SK-N-SH treated with all-trans-retinoic acid at 6 μM for 48 hours (cell line): ENCODE measurements around the gene SPOCD1.

Source experiments
- ATAC-seq: fragments of 200-7000 bp; cut with Tn5 transposase; 3 replicates; pipeline ENCODE4 v1.9.1; 2020; ENCODE audit warnings: mild to moderate bottlenecking, moderate library complexity
- ARNTL ChIP-seq: fragments of 450-650 bp; formaldehyde crosslinking; IDR thresholded peaks from 2 replicates; pipeline ENCODE4 v1.5.0; 2020; ENCODE audit warnings: low read depth, mild to moderate bottlenecking, moderate library complexity, borderline replicate concordance
- BACH2 ChIP-seq: fragments of 250-450 bp; sonication (Bioruptor Pico); IDR thresholded peaks from 2 replicates; pipeline ENCODE4 v1.9.0; 2021; ENCODE audit warnings: mild to moderate bottlenecking, borderline replicate concordance
- CSDC2 ChIP-seq: fragments of 250-450 bp; sonication (Bioruptor Pico); IDR thresholded peaks from 2 replicates; pipeline ENCODE4 v1.5.0; 2020; ENCODE audit warnings: mild to moderate bottlenecking, moderate library complexity
- ESRRG ChIP-seq: fragments of 250-450 bp; sonication (Bioruptor Pico); IDR thresholded peaks from 2 replicates; pipeline ENCODE4 v1.6.1; 2021; ENCODE audit warnings: mild to moderate bottlenecking
- GLIS3 ChIP-seq: fragments of 250-450 bp; sonication (Bioruptor Pico); IDR thresholded peaks from 2 replicates; pipeline ENCODE4 v1.5.0; 2020; ENCODE audit warnings: mild to moderate bottlenecking, moderate library complexity
- ISL1 ChIP-seq: fragments of 250-450 bp; sonication (Bioruptor Pico); IDR thresholded peaks from 2 replicates; pipeline ENCODE4 v2.1.2; 2022; ENCODE audit warnings: mild to moderate bottlenecking, moderate library complexity
- OSR1 ChIP-seq: fragments of 250-450 bp; sonication (Bioruptor Pico); IDR thresholded peaks from 2 replicates; pipeline ENCODE4 v1.8.0; 2022; ENCODE audit warnings: moderate library complexity, mild to moderate bottlenecking, inconsistent platforms
- PPARA ChIP-seq: fragments of 250-450 bp; sonication (Bioruptor Pico); IDR thresholded peaks from 2 replicates; pipeline ENCODE4 v1.5.0; 2020; ENCODE audit warnings: mild to moderate bottlenecking, borderline replicate concordance
- RARB ChIP-seq: fragments of 250-450 bp; sonication (Bioruptor Pico); IDR thresholded peaks from 2 replicates; pipeline ENCODE4 v1.8.0; 2021; ENCODE audit warnings: mild to moderate bottlenecking, moderate library complexity
- SNAI2 ChIP-seq: fragments of 250-450 bp; sonication (Bioruptor Pico); IDR thresholded peaks from 2 replicates; pipeline ENCODE4 v1.5.0; 2020; ENCODE audit warnings: mild to moderate bottlenecking, moderate library complexity
- TCF4 ChIP-seq: fragments of 250-450 bp; sonication (Bioruptor Pico); IDR thresholded peaks from 2 replicates; pipeline ENCODE4 v1.8.0; 2021; ENCODE audit warnings: mild to moderate bottlenecking, moderate library complexity, borderline replicate concordance
- TOX ChIP-seq: fragments of 250-450 bp; sonication (Bioruptor Pico); IDR thresholded peaks from 2 replicates; pipeline ENCODE4 v1.8.0; 2021; ENCODE audit warnings: mild to moderate bottlenecking, moderate library complexity, borderline replicate concordance
- ZC3H10 ChIP-seq: fragments of 250-450 bp; sonication (Bioruptor Pico); IDR thresholded peaks from 2 replicates; pipeline ENCODE4 v1.5.1; 2021; ENCODE audit warnings: mild to moderate bottlenecking, moderate library complexity
- ZFP3 ChIP-seq: fragments of 250-450 bp; sonication (Bioruptor Pico); IDR thresholded peaks from 2 replicates; pipeline ENCODE4 v1.5.0; 2020; ENCODE audit warnings: mild to moderate bottlenecking, moderate library complexity
- ZFP30 ChIP-seq: fragments of 450-650 bp; formaldehyde crosslinking; IDR thresholded peaks from 2 replicates; pipeline ENCODE4 v1.5.0; 2022; ENCODE audit warnings: mild to moderate bottlenecking, moderate library complexity
- ZNF70 ChIP-seq: fragments of 450-650 bp; formaldehyde crosslinking; IDR thresholded peaks from 2 replicates; pipeline ENCODE4 v1.5.0; 2020; ENCODE audit warnings: mild to moderate bottlenecking, moderate library complexity
- ZNF8 ChIP-seq: fragments of 450-650 bp; formaldehyde crosslinking; IDR thresholded peaks from 2 replicates; pipeline ENCODE4 v1.5.0; 2020; ENCODE audit warnings: mild to moderate bottlenecking, moderate library complexity
- TF ChIP-seq, protein P1 (sequence below): fragments of 250-450 bp; sonication (Bioruptor Pico); IDR thresholded peaks from 2 replicates; pipeline ENCODE4 v1.5.1; 2020; ENCODE audit warnings: low read depth, mild to moderate bottlenecking, moderate library complexity
- TF ChIP-seq, protein P2 (sequence below): fragments of 250-450 bp; sonication (Bioruptor Pico); IDR thresholded peaks from 2 replicates; pipeline ENCODE4 v1.5.1; 2021; ENCODE audit warnings: mild to moderate bottlenecking, moderate library complexity
- TF ChIP-seq, protein P3 (sequence below): fragments of 250-450 bp; sonication (Bioruptor Pico); IDR thresholded peaks from 2 replicates; pipeline ENCODE4 v1.8.0; 2020; ENCODE audit warnings: mild to moderate bottlenecking, moderate library complexity, borderline replicate concordance
- TF ChIP-seq, protein P4 (sequence below): fragments of 250-450 bp; sonication (Bioruptor Pico); IDR thresholded peaks from 2 replicates; pipeline ENCODE4 v1.5.0; 2020; ENCODE audit warnings: mild to moderate bottlenecking, moderate library complexity
- TF ChIP-seq, protein P5 (sequence below): fragments of 250-450 bp; sonication (Bioruptor Pico); IDR thresholded peaks from 2 replicates; pipeline ENCODE4 v1.8.0; 2021; ENCODE audit warnings: low read depth, mild to moderate bottlenecking, moderate library complexity, borderline replicate concordance

SPOCD1 gene

DNA sequence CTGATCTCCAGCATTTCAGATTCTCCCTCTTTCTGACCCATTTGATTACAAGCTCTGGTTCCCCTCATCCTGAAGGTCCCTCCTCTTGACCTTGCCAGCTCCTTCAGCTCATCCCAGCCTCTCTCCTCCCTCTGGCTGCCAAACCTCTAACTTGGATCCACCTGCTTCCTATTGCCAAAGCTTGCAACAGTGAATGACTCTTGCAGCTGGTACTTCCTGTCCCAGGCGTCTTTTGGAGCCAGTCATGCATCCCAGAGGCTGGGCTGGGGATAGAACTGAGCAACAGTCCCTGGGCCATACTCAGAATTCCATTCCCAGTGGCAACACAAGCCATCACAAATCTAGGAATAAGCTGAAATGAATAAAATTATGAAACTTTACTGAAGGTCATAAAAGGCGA, 27.7 kb upstream of the SPOCD1 start:
- peak; percentile 71 for ATAC-seq
- TF ChIP-seq SNAI2: no peak
- TF ChIP-seq, protein P1, sequence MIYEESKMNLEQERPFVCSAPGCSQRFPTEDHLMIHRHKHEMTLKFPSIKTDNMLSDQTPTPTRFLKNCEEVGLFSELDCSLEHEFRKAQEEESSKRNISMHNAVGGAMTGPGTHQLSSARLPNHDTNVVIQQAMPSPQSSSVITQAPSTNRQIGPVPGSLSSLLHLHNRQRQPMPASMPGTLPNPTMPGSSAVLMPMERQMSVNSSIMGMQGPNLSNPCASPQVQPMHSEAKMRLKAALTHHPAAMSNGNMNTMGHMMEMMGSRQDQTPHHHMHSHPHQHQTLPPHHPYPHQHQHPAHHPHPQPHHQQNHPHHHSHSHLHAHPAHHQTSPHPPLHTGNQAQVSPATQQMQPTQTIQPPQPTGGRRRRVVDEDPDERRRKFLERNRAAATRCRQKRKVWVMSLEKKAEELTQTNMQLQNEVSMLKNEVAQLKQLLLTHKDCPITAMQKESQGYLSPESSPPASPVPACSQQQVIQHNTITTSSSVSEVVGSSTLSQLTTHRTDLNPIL (CRISPR knock-in tag): no peak
- no peak for TF ChIP-seq TOX (CRISPR knock-in tag)
- TF ChIP-seq RARB (CRISPR knock-in tag): no peak
- TF ChIP-seq ZFP30: no peak
- TF ChIP-seq, protein P2, sequence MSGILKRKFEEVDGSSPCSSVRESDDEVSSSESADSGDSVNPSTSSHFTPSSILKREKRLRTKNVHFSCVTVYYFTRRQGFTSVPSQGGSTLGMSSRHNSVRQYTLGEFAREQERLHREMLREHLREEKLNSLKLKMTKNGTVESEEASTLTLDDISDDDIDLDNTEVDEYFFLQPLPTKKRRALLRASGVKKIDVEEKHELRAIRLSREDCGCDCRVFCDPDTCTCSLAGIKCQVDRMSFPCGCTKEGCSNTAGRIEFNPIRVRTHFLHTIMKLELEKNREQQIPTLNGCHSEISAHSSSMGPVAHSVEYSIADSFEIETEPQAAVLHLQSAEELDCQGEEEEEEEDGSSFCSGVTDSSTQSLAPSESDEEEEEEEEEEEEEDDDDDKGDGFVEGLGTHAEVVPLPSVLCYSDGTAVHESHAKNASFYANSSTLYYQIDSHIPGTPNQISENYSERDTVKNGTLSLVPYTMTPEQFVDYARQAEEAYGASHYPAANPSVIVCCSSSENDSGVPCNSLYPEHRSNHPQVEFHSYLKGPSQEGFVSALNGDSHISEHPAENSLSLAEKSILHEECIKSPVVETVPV (CRISPR knock-in tag): no peak
- TF ChIP-seq, protein P3, sequence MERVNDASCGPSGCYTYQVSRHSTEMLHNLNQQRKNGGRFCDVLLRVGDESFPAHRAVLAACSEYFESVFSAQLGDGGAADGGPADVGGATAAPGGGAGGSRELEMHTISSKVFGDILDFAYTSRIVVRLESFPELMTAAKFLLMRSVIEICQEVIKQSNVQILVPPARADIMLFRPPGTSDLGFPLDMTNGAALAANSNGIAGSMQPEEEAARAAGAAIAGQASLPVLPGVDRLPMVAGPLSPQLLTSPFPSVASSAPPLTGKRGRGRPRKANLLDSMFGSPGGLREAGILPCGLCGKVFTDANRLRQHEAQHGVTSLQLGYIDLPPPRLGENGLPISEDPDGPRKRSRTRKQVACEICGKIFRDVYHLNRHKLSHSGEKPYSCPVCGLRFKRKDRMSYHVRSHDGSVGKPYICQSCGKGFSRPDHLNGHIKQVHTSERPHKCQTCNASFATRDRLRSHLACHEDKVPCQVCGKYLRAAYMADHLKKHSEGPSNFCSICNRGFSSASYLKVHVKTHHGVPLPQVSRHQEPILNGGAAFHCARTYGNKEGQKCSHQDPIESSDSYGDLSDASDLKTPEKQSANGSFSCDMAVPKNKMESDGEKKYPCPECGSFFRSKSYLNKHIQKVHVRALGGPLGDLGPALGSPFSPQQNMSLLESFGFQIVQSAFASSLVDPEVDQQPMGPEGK (CRISPR knock-in tag): no peak
- TF ChIP-seq OSR1 (CRISPR knock-in tag): no peak
- TF ChIP-seq, protein P4, sequence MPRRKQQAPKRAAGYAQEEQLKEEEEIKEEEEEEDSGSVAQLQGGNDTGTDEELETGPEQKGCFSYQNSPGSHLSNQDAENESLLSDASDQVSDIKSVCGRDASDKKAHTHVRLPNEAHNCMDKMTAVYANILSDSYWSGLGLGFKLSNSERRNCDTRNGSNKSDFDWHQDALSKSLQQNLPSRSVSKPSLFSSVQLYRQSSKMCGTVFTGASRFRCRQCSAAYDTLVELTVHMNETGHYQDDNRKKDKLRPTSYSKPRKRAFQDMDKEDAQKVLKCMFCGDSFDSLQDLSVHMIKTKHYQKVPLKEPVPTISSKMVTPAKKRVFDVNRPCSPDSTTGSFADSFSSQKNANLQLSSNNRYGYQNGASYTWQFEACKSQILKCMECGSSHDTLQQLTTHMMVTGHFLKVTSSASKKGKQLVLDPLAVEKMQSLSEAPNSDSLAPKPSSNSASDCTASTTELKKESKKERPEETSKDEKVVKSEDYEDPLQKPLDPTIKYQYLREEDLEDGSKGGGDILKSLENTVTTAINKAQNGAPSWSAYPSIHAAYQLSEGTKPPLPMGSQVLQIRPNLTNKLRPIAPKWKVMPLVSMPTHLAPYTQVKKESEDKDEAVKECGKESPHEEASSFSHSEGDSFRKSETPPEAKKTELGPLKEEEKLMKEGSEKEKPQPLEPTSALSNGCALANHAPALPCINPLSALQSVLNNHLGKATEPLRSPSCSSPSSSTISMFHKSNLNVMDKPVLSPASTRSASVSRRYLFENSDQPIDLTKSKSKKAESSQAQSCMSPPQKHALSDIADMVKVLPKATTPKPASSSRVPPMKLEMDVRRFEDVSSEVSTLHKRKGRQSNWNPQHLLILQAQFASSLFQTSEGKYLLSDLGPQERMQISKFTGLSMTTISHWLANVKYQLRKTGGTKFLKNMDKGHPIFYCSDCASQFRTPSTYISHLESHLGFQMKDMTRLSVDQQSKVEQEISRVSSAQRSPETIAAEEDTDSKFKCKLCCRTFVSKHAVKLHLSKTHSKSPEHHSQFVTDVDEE: no peak
- no peak for TF ChIP-seq ESRRG (CRISPR knock-in tag)
- TF ChIP-seq ZNF8 (CRISPR knock-in tag): no peak
- TF ChIP-seq PPARA (CRISPR knock-in tag): no peak
- TF ChIP-seq CSDC2 (CRISPR knock-in tag): no peak
- TF ChIP-seq ARNTL (CRISPR knock-in tag): no peak
- TF ChIP-seq TCF4 (CRISPR knock-in tag): no peak
- no peak for TF ChIP-seq ZFP3 (CRISPR knock-in tag)
- TF ChIP-seq BACH2 (CRISPR knock-in tag): no peak
- TF ChIP-seq, protein P5, sequence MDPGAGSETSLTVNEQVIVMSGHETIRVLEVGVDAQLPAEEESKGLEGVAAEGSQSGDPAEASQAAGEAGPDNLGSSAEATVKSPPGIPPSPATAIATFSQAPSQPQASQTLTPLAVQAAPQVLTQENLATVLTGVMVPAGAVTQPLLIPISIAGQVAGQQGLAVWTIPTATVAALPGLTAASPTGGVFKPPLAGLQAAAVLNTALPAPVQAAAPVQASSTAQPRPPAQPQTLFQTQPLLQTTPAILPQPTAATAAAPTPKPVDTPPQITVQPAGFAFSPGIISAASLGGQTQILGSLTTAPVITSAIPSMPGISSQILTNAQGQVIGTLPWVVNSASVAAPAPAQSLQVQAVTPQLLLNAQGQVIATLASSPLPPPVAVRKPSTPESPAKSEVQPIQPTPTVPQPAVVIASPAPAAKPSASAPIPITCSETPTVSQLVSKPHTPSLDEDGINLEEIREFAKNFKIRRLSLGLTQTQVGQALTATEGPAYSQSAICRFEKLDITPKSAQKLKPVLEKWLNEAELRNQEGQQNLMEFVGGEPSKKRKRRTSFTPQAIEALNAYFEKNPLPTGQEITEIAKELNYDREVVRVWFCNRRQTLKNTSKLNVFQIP (CRISPR knock-in tag): no peak
- no peak for TF ChIP-seq ZC3H10
- no peak for TF ChIP-seq ISL1 (CRISPR knock-in tag)

DNA sequence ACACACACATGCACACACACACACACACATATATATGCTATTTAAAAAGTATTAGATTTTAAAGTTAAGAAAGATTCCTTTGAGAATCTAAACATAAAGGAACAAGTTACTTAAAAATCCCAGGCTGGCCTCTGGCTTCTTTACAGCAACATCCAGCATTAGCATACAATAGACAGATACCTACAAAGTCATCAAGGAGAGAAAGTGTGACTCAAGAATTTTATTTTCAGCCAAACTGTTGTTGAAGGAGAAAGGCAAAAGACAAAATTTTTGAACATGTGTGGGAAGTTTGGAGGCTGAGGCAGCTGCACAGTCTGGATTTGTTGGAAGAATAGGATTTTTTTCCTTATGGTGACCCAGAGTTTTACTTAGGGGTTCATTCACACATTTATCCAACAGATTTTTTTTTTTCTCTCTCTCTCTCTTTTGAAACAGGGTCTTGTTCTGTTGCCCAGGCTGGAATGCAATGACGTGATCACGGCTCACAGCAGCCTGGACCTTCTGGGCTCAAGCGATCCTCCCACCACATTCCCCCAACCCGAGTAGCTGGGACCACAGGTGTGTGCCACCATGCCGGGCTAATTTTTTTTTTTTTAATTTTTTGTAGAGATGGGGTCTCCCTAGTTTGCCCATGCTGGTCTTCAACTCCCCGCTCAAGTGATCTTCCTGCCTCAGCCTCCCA, 24.0 kb upstream of the SPOCD1 start:
- no peak for TF ChIP-seq ZFP3 (CRISPR knock-in tag)
- TF ChIP-seq ZFP30: no peak
- no peak for TF ChIP-seq GLIS3
- no peak for TF ChIP-seq BACH2 (CRISPR knock-in tag)
- no peak for TF ChIP-seq RARB (CRISPR knock-in tag)
- no peak for TF ChIP-seq OSR1 (CRISPR knock-in tag)
- no peak for TF ChIP-seq ZNF70 (CRISPR knock-in tag)
- no peak for TF ChIP-seq PPARA (CRISPR knock-in tag)
- TF ChIP-seq, protein P4: no peak
- TF ChIP-seq, protein P3 (CRISPR knock-in tag): no peak
- TF ChIP-seq, all 23 proteins: peak for 0
- ATAC-seq: no peak
